Mesothelial cell of epicardium (in vitro differentiated cells): ENCODE measurements around the gene CMSS1. TPM values are rescaled to one million over a fixed set of nuclear protein-coding genes. Genes with fewer than 3 reads are reported as not detected.

Experiments
- DNase-seq, 2 experiments: peaks; one replicate each; pipeline ENCODE4 v3.0.0; 2021; ENCODE audit warnings: low spot score in 2 of 2; ENCODE audit not compliant: unreplicated experiment in 2 of 2
- H3K27ac Mint-ChIP-seq: 2 replicates; pipeline ENCODE4 v1.8.0; 2021; ENCODE audit warnings: mixed read lengths
- H3K27me3 Mint-ChIP-seq: 2 replicates; pipeline ENCODE4 v1.8.0; 2021; ENCODE audit warnings: low read depth, mixed read lengths
- H3K36me3 Mint-ChIP-seq: 2 replicates; pipeline ENCODE4 v1.8.0; 2021; ENCODE audit warnings: mixed read lengths
- H3K4me1 Mint-ChIP-seq: 2 replicates; pipeline ENCODE4 v1.8.0; 2021; ENCODE audit warnings: mixed read lengths
- H3K4me3 Mint-ChIP-seq: 2 replicates; pipeline ENCODE4 v1.8.0; 2021; ENCODE audit warnings: mild to moderate bottlenecking, moderate library complexity, mixed read lengths
- H3K9me3 Mint-ChIP-seq: 2 replicates; pipeline ENCODE4 v1.8.0; 2021; ENCODE audit warnings: mixed read lengths
- CTCF ChIP-seq: fragments of 200-600 bp; sonication (generic); IDR thresholded peaks from one replicate; pipeline ENCODE4 v1.5.0; 2021; ENCODE audit warnings: antibody characterized with exemption; ENCODE audit not compliant: unreplicated experiment
- total RNA-seq: library from RNA; stranded (reverse); gene quantifications from 3 replicates; pipeline ENCODE4 v1.2.1, GENCODE V29; 2021

Gene CMSS1
- total RNA-seq, 1 donor from 2014 or later, result 30.0 TPM

DNA sequence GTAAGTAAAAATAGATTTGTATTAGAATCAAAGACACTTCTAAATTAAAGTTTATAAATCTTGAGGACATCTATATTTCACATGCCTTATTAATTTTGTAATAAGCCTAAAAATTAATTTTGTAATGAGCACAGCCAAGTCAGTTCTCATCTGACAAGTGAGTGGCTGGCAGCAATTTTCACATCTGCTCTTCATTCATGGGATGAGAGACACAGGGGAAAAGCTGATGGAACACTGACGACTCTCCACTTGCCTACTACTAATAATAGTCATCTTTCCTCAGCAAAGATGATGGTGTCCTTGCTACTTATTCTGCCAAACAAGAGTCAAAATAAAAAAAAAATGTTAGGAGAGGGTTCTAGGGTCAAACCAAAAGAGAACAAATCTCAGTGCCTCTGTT lies 14.4 kb upstream of the CMSS1 start:
- peaks cover 34% of the 10 kb centered on the region for H3K9me3 Mint-ChIP-seq
- H3K27ac Mint-ChIP-seq, result no peak overlapping the region
- TF ChIP-seq CTCF, result no peak
- H3K27me3 Mint-ChIP-seq, result peaks cover 3% of the 10 kb centered on the region
- no peak for DNase-seq
- H3K36me3 Mint-ChIP-seq, result peaks cover 10% of the 10 kb centered on the region
- no peak overlapping the region for H3K4me3 Mint-ChIP-seq
- H3K4me1 Mint-ChIP-seq, result no peaks in the 10 kb centered on the region

GRCh38 chr3:99805160-99805559 lies 12.5 kb upstream of the CMSS1 start:
- no peak for DNase-seq
- Mint-ChIP-seq H3K27me3 (peaks cover 2% of the 10 kb centered on the region), H3K4me1 (no peaks in the 10 kb centered on the region), H3K27ac (no peak overlapping the region), H3K4me3 (no peak overlapping the region), H3K36me3 (peaks cover 10% of the 10 kb centered on the region), H3K9me3 (peaks cover 34% of the 10 kb centered on the region)
- no peak for TF ChIP-seq CTCF

DNA sequence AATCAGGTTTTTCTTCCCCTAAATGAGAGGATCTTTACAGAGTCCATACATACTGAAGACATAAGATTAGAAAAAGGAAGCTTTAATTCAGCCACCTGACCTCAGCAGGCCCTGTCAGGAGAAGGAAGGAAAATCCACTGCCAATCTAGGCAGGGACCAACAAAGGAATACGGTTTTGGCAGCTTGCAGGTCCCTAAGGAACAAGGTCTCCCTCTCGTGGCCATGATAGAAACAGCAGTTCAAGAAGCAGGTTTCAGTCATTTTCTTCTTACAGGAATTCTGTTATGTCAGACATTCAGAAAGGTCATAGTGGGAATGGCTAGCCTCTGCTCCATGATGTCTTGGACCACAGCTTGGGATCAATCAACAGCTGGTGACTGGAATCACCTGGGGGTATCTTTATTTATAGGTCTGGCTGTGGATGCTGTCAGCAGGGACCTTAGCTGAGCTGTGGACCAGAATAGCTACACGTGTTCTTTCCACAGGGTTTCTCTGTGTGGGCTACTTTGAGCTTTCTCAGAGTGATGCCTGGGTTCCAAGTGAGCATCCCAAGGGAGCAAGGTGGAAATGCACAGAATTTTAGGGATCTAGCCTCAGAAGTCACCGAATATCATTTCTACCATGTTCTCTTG lies 9.4 kb upstream of the CMSS1 start:
- Mint-ChIP-seq H3K27me3 (peaks cover 13% of the 10 kb centered on the region), H3K36me3 (peaks cover 10% of the 10 kb centered on the region), H3K27ac (no peak overlapping the region), H3K4me1 (no peaks in the 10 kb centered on the region), H3K4me3 (no peak overlapping the region), H3K9me3 (peaks cover 20% of the 10 kb centered on the region)
- peak; percentile 77 for TF ChIP-seq CTCF
- no peak for DNase-seq

GRCh38 chr3:99809565-99809964 lies 8.1 kb upstream of the CMSS1 start:
- Mint-ChIP-seq H3K27me3 (peaks cover 13% of the 10 kb centered on the region), H3K27ac (no peak overlapping the region), H3K36me3 (peaks cover 6% of the 10 kb centered on the region), H3K9me3 (peaks cover 12% of the 10 kb centered on the region), H3K4me3 (no peak overlapping the region), H3K4me1 (no peaks in the 10 kb centered on the region)
- DNase-seq, result no peak
- TF ChIP-seq CTCF, result no peak

- no peak for TF ChIP-seq CTCF
- peaks cover 13% of the 10 kb centered on the region for H3K27me3 Mint-ChIP-seq
- peaks cover 5% of the 10 kb centered on the region for H3K36me3 Mint-ChIP-seq
- DNase-seq, result no peak
- no peak overlapping the region for H3K27ac Mint-ChIP-seq
- peaks cover 9% of the 10 kb centered on the region for H3K9me3 Mint-ChIP-seq
- H3K4me1 Mint-ChIP-seq, result no peaks in the 10 kb centered on the region
- no peak overlapping the region for H3K4me3 Mint-ChIP-seq
These were observed 7.3 kb upstream of the CMSS1 start for GRCh38 chr3:99810403-99810802.

GRCh38 chr3:99817047-99817436 lies 620 bp upstream of the CMSS1 start:
- H3K4me3 Mint-ChIP-seq, result peak overlapping the region; percentile 93
- H3K9me3 Mint-ChIP-seq, result no peaks in the 10 kb centered on the region
- TF ChIP-seq CTCF, result no peak
- DNase-seq, result no peak
- no peaks in the 10 kb centered on the region for H3K36me3 Mint-ChIP-seq
- H3K4me1 Mint-ChIP-seq, result peaks cover 23% of the 10 kb centered on the region
- peak overlapping the region; percentile 99 for H3K27ac Mint-ChIP-seq
- H3K27me3 Mint-ChIP-seq, result peaks cover 6% of the 10 kb centered on the region
